ENCODE results near the gene KLHL36.
"Not testable (repeated sequence)": the region's sequence is repeated elsewhere in the genome, so short reads cannot be mapped to it uniquely, and the experiment has no call there.

DNA sequence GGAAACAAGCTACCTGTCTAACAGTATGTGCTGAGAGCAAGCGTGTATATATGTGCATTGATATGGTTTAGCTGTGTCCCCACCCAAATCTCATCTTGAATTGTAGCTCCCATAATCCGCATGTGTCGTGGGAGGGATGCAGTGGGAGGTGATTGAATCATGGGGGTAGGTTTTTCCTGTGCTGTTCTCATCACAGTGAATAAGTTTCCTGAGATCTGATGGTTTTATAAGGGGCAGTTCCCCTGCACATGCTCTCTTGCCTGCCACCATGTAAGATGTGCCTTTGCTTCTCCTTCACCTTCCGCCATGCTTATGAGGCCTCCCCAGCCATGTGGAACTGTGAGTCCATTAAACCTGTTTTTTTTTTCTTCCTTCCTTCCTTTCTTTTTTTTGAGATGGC lies 39.9 kb downstream of the KLHL36 start:
- not testable (repeated sequence) for TF ChIP-seq POLR2A (IDR thresholded peaks at IDR 0.05); POLR2AphosphoS5 (IDR thresholded peaks at IDR 0.05; ENCODE audit: insufficient read depth in 1 of 2, low read depth in 1 of 2)
- TF ChIP-seq, protein P1, sequence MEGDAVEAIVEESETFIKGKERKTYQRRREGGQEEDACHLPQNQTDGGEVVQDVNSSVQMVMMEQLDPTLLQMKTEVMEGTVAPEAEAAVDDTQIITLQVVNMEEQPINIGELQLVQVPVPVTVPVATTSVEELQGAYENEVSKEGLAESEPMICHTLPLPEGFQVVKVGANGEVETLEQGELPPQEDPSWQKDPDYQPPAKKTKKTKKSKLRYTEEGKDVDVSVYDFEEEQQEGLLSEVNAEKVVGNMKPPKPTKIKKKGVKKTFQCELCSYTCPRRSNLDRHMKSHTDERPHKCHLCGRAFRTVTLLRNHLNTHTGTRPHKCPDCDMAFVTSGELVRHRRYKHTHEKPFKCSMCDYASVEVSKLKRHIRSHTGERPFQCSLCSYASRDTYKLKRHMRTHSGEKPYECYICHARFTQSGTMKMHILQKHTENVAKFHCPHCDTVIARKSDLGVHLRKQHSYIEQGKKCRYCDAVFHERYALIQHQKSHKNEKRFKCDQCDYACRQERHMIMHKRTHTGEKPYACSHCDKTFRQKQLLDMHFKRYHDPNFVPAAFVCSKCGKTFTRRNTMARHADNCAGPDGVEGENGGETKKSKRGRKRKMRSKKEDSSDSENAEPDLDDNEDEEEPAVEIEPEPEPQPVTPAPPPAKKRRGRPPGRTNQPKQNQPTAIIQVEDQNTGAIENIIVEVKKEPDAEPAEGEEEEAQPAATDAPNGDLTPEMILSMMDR (IDR thresholded peaks at IDR 0.05): not testable (repeated sequence)

Measured in vagina (tissue), 2 donors.